ENCODE data around the gene FAM81B.

DNA sequence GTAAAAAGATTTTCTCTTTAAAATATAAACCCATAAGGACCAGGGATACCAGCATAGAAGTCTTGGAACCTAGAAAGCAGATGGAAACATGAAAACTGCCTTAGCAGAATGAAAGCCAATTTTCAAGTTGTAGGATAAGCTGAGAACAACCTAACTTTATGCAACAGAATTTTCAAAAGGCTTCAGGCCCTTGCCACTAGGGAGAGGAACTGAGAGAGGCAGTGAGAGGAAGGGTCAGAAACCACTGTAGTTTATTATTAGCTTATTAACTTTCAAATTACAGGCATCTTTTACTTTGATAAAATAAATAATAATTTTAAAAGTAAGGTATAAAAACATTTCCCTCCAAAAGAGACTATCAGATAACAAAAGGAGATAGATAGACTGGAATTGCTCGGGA lies 33.4 kb downstream of the FAM81B start:
- TF ChIP-seq, protein P1, sequence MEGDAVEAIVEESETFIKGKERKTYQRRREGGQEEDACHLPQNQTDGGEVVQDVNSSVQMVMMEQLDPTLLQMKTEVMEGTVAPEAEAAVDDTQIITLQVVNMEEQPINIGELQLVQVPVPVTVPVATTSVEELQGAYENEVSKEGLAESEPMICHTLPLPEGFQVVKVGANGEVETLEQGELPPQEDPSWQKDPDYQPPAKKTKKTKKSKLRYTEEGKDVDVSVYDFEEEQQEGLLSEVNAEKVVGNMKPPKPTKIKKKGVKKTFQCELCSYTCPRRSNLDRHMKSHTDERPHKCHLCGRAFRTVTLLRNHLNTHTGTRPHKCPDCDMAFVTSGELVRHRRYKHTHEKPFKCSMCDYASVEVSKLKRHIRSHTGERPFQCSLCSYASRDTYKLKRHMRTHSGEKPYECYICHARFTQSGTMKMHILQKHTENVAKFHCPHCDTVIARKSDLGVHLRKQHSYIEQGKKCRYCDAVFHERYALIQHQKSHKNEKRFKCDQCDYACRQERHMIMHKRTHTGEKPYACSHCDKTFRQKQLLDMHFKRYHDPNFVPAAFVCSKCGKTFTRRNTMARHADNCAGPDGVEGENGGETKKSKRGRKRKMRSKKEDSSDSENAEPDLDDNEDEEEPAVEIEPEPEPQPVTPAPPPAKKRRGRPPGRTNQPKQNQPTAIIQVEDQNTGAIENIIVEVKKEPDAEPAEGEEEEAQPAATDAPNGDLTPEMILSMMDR (optimal IDR thresholded peaks at IDR 0.05 in 1 of 3, IDR thresholded peaks at IDR 0.05 in 1 of 3, conservative IDR thresholded peaks at IDR 0.05 in 1 of 3; ENCODE audit: extremely low read depth in 1 of 3, insufficient read depth in 2 of 3, low read length in 3 of 3) = no peak
- no peak for TF ChIP-seq EZH2 (IDR thresholded peaks at IDR 0.05; ENCODE audit: low read length)
